Mucosa of stomach (tissue), 1 donor: ENCODE data around the gene AVEN.

Experiments
- H3K27me3 ChIP-seq: one replicate; pipeline ENCODE4 v1.7.0; 2013; ENCODE audit warnings: mild to moderate bottlenecking, low read length; ENCODE audit not compliant: control insufficient read depth, insufficient read depth
- H3K36me3 ChIP-seq: one replicate; pipeline ENCODE4 v1.7.0; 2013; ENCODE audit warnings: low read length; ENCODE audit not compliant: control insufficient read depth, insufficient read depth
- H3K4me1 ChIP-seq: one replicate; pipeline ENCODE4 v1.7.0; 2013; ENCODE audit warnings: mild to moderate bottlenecking, low read length; ENCODE audit not compliant: control insufficient read depth, insufficient read depth
- H3K4me3 ChIP-seq: one replicate; pipeline ENCODE4 v1.7.0; 2013; ENCODE audit warnings: low read length
- H3K9ac ChIP-seq: one replicate; pipeline ENCODE4 v1.7.0; 2013; ENCODE audit warnings: mild to moderate bottlenecking, low read length, moderate library complexity
- H3K9me3 ChIP-seq: one replicate; pipeline ENCODE4 v1.7.0; 2013; ENCODE audit warnings: mild to moderate bottlenecking, low read length, moderate library complexity; ENCODE audit not compliant: control insufficient read depth
- donor health status: Pancreatic carcinoma.

Gene AVEN

GRCh38 chr15:33852094-33852493, 186.9 kb downstream of the AVEN start:
- Histone ChIP-seq H3K9ac (no peak overlapping the region), H3K36me3 (no peaks in the 10 kb centered on the region), H3K9me3 (no peaks in the 10 kb centered on the region), H3K4me3 (no peak overlapping the region), H3K4me1 (peaks cover 5% of the 10 kb centered on the region), H3K27me3 (no peaks in the 10 kb centered on the region)

GRCh38 chr15:33851079-33851478, 187.9 kb downstream of the AVEN start:
- Histone ChIP-seq H3K4me1 (peaks cover 5% of the 10 kb centered on the region), H3K9me3 (no peaks in the 10 kb centered on the region), H3K9ac (no peak overlapping the region), H3K4me3 (no peak overlapping the region), H3K36me3 (no peaks in the 10 kb centered on the region), H3K27me3 (no peaks in the 10 kb centered on the region)

- Histone ChIP-seq H3K9me3 (no peaks in the 10 kb centered on the region), H3K9ac (no peak overlapping the region), H3K4me1 (peaks cover 5% of the 10 kb centered on the region), H3K4me3 (no peak overlapping the region), H3K27me3 (no peaks in the 10 kb centered on the region), H3K36me3 (no peaks in the 10 kb centered on the region)
Measured at GRCh38 chr15:33848011-33848410, 191.0 kb downstream of the AVEN start.

GRCh38 chr15:33846862-33847261, 192.1 kb downstream of the AVEN start:
- H3K4me3 ChIP-seq = no peak overlapping the region
- no peak overlapping the region for H3K9ac ChIP-seq
- no peaks in the 10 kb centered on the region for H3K27me3 ChIP-seq

GRCh38 chr15:33846142-33846541, 192.9 kb downstream of the AVEN start:
- Histone ChIP-seq H3K4me3 (no peak overlapping the region), H3K27me3 (no peaks in the 10 kb centered on the region), H3K9me3 (no peaks in the 10 kb centered on the region), H3K4me1 (no peaks in the 10 kb centered on the region), H3K36me3 (no peaks in the 10 kb centered on the region), H3K9ac (no peak overlapping the region)

More at GRCh38 chr15:33846862-33847261, 192.1 kb downstream of the AVEN start:
- no peaks in the 10 kb centered on the region for H3K4me1 ChIP-seq
- no peaks in the 10 kb centered on the region for H3K36me3 ChIP-seq
- no peaks in the 10 kb centered on the region for H3K9me3 ChIP-seq

GRCh38 chr15:33844597-33844996, 194.4 kb downstream of the AVEN start:
- Histone ChIP-seq H3K4me3 (no peak overlapping the region), H3K36me3 (no peaks in the 10 kb centered on the region), H3K9me3 (no peaks in the 10 kb centered on the region), H3K4me1 (no peaks in the 10 kb centered on the region), H3K9ac (no peak overlapping the region), H3K27me3 (no peaks in the 10 kb centered on the region)

- no peaks in the 10 kb centered on the region for H3K27me3 ChIP-seq
- no peak overlapping the region for H3K4me3 ChIP-seq
- no peaks in the 10 kb centered on the region for H3K9me3 ChIP-seq
Measured at GRCh38 chr15:33844186-33844585, 194.8 kb downstream of the AVEN start.

GRCh38 chr15:33840615-33841014, 198.4 kb downstream of the AVEN start:
- H3K36me3 ChIP-seq = no peaks in the 10 kb centered on the region
- H3K9ac ChIP-seq = no peak overlapping the region
- no peaks in the 10 kb centered on the region for H3K9me3 ChIP-seq
- no peaks in the 10 kb centered on the region for H3K4me1 ChIP-seq
- no peak overlapping the region for H3K4me3 ChIP-seq
- no peaks in the 10 kb centered on the region for H3K27me3 ChIP-seq

More at GRCh38 chr15:33844186-33844585, 194.8 kb downstream of the AVEN start:
- no peaks in the 10 kb centered on the region for H3K36me3 ChIP-seq
- H3K4me1 ChIP-seq = no peaks in the 10 kb centered on the region
- H3K9ac ChIP-seq = no peak overlapping the region

GRCh38 chr15:33839540-33839939, 199.5 kb downstream of the AVEN start:
- no peaks in the 10 kb centered on the region for H3K9me3 ChIP-seq
- H3K9ac ChIP-seq = no peak overlapping the region
- H3K36me3 ChIP-seq = no peaks in the 10 kb centered on the region
- no peak overlapping the region for H3K4me3 ChIP-seq
- no peaks in the 10 kb centered on the region for H3K4me1 ChIP-seq
- H3K27me3 ChIP-seq = no peaks in the 10 kb centered on the region

GRCh38 chr15:33837294-33837693, 201.7 kb downstream of the AVEN start:
- Histone ChIP-seq H3K4me3 (no peak overlapping the region), H3K9me3 (no peaks in the 10 kb centered on the region), H3K9ac (no peak overlapping the region), H3K36me3 (no peaks in the 10 kb centered on the region), H3K4me1 (no peaks in the 10 kb centered on the region), H3K27me3 (no peaks in the 10 kb centered on the region)

- H3K36me3 ChIP-seq = no peaks in the 10 kb centered on the region
- no peak overlapping the region for H3K4me3 ChIP-seq
- H3K27me3 ChIP-seq = no peaks in the 10 kb centered on the region
Measured at GRCh38 chr15:33834892-33835743, 203.9 kb downstream of the AVEN start.

GRCh38 chr15:33831646-33832045, 207.4 kb downstream of the AVEN start:
- no peaks in the 10 kb centered on the region for H3K36me3 ChIP-seq
- H3K9me3 ChIP-seq = no peaks in the 10 kb centered on the region
- H3K4me3 ChIP-seq = no peak overlapping the region

More at GRCh38 chr15:33834892-33835743, 203.9 kb downstream of the AVEN start:
- Histone ChIP-seq H3K9ac (no peak overlapping the region), H3K9me3 (no peaks in the 10 kb centered on the region), H3K4me1 (no peaks in the 10 kb centered on the region)

More at GRCh38 chr15:33831646-33832045, 207.4 kb downstream of the AVEN start:
- Histone ChIP-seq H3K9ac (no peak overlapping the region), H3K27me3 (no peaks in the 10 kb centered on the region), H3K4me1 (no peaks in the 10 kb centered on the region)
